Common myeloid progenitor, CD34-positive (primary cell): ENCODE measurements around the gene MSANTD3.

Experiments used
- CTCF ChIA-PET: fragments of 350-600 bp; sonication (Branson Sonifier 250); formaldehyde crosslinking; loops from one replicate; lab custom pipeline; 2021; ENCODE audit warnings: antibody characterized with exemption; lab: Charles Lee
- POLR2A ChIA-PET: fragments of 350-600 bp; sonication (Branson Sonifier 250); formaldehyde crosslinking; loops from one replicate; lab custom pipeline; 2021; ENCODE audit warnings: antibody characterized with exemption; lab: Charles Lee
- DNase-seq, 3 donors: peaks; one replicate each; pipeline versions ENCODE4 v3.0.0 to v3.0.0-alpha.2; 2013
- H3K27ac ChIP-seq, 2 experiments: 1 replicate in 1 of 2; 2 replicates in 1 of 2; pipeline ENCODE4 v1.7.0; 2013; ENCODE audit warnings: inconsistent platforms in 2 of 2, low read length in 2 of 2, mild to moderate bottlenecking in 2 of 2, low read depth in 1 of 2, moderate library complexity in 1 of 2; ENCODE audit not compliant: severe bottlenecking in 2 of 2, insufficient read depth in 1 of 2, poor library complexity in 1 of 2
- H3K27me3 ChIP-seq, 5 experiments: replicated peaks in 2 of 5; 1 replicate in 3 of 5; 2 replicates in 2 of 5; pipeline versions ENCODE4 v1.6.1 to v1.7.0; 2013; ENCODE audit warnings: low read length in 4 of 5, mild to moderate bottlenecking in 2 of 5, moderate library complexity in 2 of 5, inconsistent platforms in 1 of 5; ENCODE audit not compliant: insufficient read depth in 5 of 5, control insufficient read depth in 4 of 5
- H3K36me3 ChIP-seq, 4 experiments: 1 replicate in 2 of 4; 2 replicates in 2 of 4; pipeline versions ENCODE4 v1.6.1 to v1.7.0; 2013; ENCODE audit warnings: low read length in 3 of 4, control low read depth in 1 of 4, mild to moderate bottlenecking in 1 of 4; ENCODE audit not compliant: control insufficient read depth in 4 of 4, insufficient read depth in 4 of 4
- H3K4me1 ChIP-seq, 4 experiments: 1 replicate in 3 of 4; 2 replicates in 1 of 4; pipeline versions ENCODE4 v1.6.1 to v1.7.1; 2013; ENCODE audit warnings: low read length in 3 of 4, mild to moderate bottlenecking in 3 of 4, control low read depth in 1 of 4, inconsistent platforms in 1 of 4, moderate library complexity in 1 of 4; ENCODE audit not compliant: control insufficient read depth in 4 of 4, insufficient read depth in 4 of 4; ENCODE audit errors: control extremely low read depth in 1 of 4
- H3K4me3 ChIP-seq, 7 experiments: 1 replicate in 4 of 7; 2 replicates in 3 of 7; pipeline versions ENCODE4 v1.5.1 to v1.7.0; 2013; ENCODE audit warnings: mild to moderate bottlenecking in 7 of 7, low read length in 6 of 7, moderate library complexity in 6 of 7, inconsistent platforms in 2 of 7, low read depth in 2 of 7, control low read depth in 1 of 7; ENCODE audit not compliant: insufficient read depth in 4 of 7, control insufficient read depth in 1 of 7; ENCODE audit errors: extremely low read depth in 1 of 7
- H3K9me3 ChIP-seq, 5 experiments: 1 replicate in 4 of 5; 2 replicates in 1 of 5; pipeline versions ENCODE4 v1.6.1 to v1.7.1; 2013; ENCODE audit warnings: low read length in 4 of 5, mild to moderate bottlenecking in 2 of 5, inconsistent platforms in 1 of 5, low read depth in 1 of 5, moderate library complexity in 1 of 5; ENCODE audit not compliant: control insufficient read depth in 4 of 5, insufficient read depth in 2 of 5; ENCODE audit errors: control extremely low read depth in 1 of 5
- WGBS: methylation state at CpG from one replicate; pipeline ENCODE4 v1.1.5; 2013; ENCODE audit not compliant: insufficient coverage; 5-methylcytosine and 5-hydroxymethylcytosine counted together

MSANTD3 gene

DNA sequence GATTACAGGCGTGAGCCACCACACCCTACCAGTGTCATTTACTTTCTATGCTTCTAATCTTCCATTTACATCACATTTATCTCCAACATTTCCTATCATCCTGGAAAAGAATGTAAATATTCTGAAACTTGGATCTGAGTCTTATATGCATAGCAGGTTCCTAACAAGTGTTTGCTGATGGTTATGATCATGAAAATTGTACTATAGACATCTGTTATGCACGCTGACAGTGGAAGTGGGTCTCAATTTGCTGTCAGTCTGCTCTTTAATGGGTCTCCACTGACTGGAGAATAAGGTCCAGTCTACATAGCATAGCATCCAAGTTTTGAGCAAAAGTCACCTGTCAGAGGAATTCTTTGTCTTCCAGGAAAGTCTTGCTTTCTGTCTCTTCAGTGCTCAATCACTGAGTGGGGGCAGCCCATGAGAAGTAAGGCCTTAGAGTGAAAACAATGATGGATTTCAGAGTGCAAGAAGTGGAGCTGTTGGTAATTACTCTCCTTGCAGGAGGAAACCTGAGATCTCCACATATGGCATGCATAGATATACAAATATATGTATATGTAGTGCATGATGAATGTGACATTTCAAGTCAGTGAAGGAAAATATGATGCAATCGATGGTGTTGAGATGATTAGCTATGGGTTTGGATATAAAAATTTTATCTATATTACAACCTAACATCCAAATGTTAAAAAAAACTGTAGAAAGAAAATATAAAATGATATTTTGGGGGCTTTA lies 29.2 kb upstream of the MSANTD3 start:
- CTCF ChIA-PET, result interaction anchor here (1.0 to 1.4 kb wide), 2 partner anchors 13 to 21 kb away, joined by 3 to 4 read pairs; no protein-coding TSS in a partner anchor
- Histone ChIP-seq H3K4me1 (peaks cover 3 to 11% (median 4%) of the 10 kb centered on the region in 4 experiments), H3K4me3 (no peak overlapping the region), H3K36me3 (peaks cover 0 to 2% (median 1%) of the 10 kb centered on the region in 4 experiments), H3K9me3 (no peaks in the 10 kb centered on the region), H3K27ac (no peak overlapping the region), H3K27me3 (no peaks in the 10 kb centered on the region)
- 80% methylated on average over 1 of the region's 3 CpGs for WGBS
- POLR2A ChIA-PET, result no interaction called here
- no peak for DNase-seq

GRCh38 chr9:100401042-100401441 lies 25.9 kb upstream of the MSANTD3 start:
- H3K4me1 ChIP-seq, result no peaks in the 10 kb centered on the region
- H3K27me3 ChIP-seq, result no peaks in the 10 kb centered on the region
- no CpG with 5 or more reads among the region's 1 CpG for WGBS
- no peak for DNase-seq
- no peak overlapping the region for H3K27ac ChIP-seq
- H3K4me3 ChIP-seq, result no peak overlapping the region
- H3K36me3 ChIP-seq, result no peaks in the 10 kb centered on the region
- no peaks in the 10 kb centered on the region for H3K9me3 ChIP-seq
- ChIA-PET CTCF (interaction anchor here (0.6 to 1.4 kb wide), 2 partner anchors 18 to 21 kb away, joined by 3 to 4 read pairs; no protein-coding TSS in a partner anchor), POLR2A (no interaction called here)

DNA sequence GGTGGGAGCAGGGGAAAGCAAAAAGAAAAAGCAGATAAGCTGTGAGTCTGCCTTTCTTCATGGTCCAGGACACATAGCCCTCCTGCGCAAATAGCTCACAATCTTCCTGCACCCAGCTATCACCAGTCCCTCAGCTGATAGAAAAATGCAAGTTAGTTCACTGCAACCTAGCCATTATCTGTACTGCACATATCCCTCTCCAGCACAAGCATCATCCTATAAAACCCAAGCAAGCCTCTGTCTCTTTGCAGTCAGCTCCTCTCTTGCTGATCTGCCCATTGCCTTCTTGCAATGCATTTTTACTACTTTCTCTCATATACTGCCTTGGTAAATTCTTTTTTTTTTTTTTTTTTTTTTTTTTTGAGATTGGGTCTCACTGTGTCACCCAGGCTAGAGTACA lies 20.0 kb upstream of the MSANTD3 start:
- CTCF ChIA-PET, result interaction anchor here (0.7 to 1.8 kb wide), 6 partner anchors 12 to 82 kb away, joined by 3 to 5 read pairs (median 3); no protein-coding TSS in a partner anchor
- no peak for DNase-seq
- no CpG with 5 or more reads among the region's 1 CpG for WGBS
- POLR2A ChIA-PET, result interaction anchor here (0.6 kb wide), 1 partner anchor 43 kb away, joined by 3 read pairs; no protein-coding TSS in a partner anchor
- peaks cover under 1 to 11% (median 7%) of the 10 kb centered on the region in 4 experiments for H3K4me1 ChIP-seq
- no peaks in the 10 kb centered on the region for H3K36me3 ChIP-seq
- no peaks in the 10 kb centered on the region for H3K27me3 ChIP-seq
- H3K9me3 ChIP-seq, result no peaks in the 10 kb centered on the region
- no peak overlapping the region for H3K27ac ChIP-seq
- no peak overlapping the region for H3K4me3 ChIP-seq

GRCh38 chr9:100408546-100409175 lies 18.3 kb upstream of the MSANTD3 start:
- no peaks in the 10 kb centered on the region for H3K36me3 ChIP-seq
- DNase-seq, result peak in 2 of 3 donors; percentile 67 to 71
- no peak overlapping the region for H3K4me3 ChIP-seq
- no peaks in the 10 kb centered on the region for H3K27me3 ChIP-seq
- ChIA-PET CTCF (no interaction called here), POLR2A (no interaction called here)
- no peaks in the 10 kb centered on the region for H3K9me3 ChIP-seq
- no peak overlapping the region for H3K27ac ChIP-seq
- WGBS, result 51% methylated on average over 4 of the region's 5 CpGs
- peaks cover 2 to 14% (median 9%) of the 10 kb centered on the region in 4 experiments for H3K4me1 ChIP-seq

GRCh38 chr9:100409176-100409556 lies 17.8 kb upstream of the MSANTD3 start:
- Histone ChIP-seq H3K4me3 (no peak overlapping the region), H3K4me1 (peaks cover 2 to 14% (median 9%) of the 10 kb centered on the region in 4 experiments), H3K27ac (no peak overlapping the region), H3K9me3 (no peaks in the 10 kb centered on the region), H3K27me3 (no peaks in the 10 kb centered on the region), H3K36me3 (no peaks in the 10 kb centered on the region)
- no peak for DNase-seq
- ChIA-PET POLR2A (no interaction called here), CTCF (no interaction called here)
- WGBS, result 100% methylated on average over 1 of the region's 1 CpG

DNA sequence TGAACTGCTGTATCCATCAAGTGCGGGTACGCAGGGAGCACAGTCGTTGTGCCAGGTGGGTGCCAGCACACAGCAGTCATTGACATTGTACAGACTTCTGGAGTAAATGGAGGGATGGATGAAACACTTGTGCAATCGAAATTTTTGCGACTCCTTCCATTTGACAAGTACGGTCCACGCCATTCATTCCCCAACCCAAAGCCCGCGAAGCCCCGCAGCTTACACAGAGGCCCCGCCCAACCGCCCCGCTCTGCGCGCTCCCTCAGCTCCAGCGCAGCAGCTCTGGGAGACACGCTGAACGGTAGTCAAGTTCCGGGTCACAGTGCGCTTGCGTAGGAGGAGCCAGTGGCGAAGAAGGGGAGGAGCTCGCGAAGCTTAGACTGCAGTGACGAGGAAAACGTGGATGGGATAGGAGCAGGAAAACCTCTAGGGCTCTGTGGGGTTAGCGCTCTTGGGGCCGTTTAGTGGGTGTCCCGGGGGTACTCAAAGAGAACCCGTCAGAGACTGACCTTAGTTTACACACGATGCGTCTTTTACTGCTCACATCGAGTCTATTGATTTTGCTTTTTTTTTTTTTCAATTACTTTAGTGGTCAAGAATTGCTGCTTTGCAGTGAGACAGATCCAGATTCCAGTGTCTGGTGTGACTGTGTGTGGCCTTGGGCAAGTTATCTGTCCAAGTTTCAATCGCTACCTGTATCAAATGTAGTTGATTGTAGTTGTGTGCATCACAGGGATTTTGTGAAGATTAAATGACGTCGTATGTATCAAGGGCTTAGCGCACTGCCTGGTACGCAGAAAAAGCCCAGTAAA lies 15.3 kb upstream of the MSANTD3 start:
- CTCF ChIA-PET, result interaction anchor here (0.6 kb wide), 1 partner anchor 31 kb away, joined by 3 read pairs; no protein-coding TSS in a partner anchor

More for the DNA sequence above, 15.3 kb upstream of the MSANTD3 start:
- WGBS, result 20% methylated on average over 19 of the region's 38 CpGs
- Histone ChIP-seq H3K4me1 (peaks cover 2 to 14% (median 9%) of the 10 kb centered on the region in 4 experiments), H3K36me3 (no peaks in the 10 kb centered on the region), H3K27me3 (no peaks in the 10 kb centered on the region), H3K9me3 (no peaks in the 10 kb centered on the region), H3K27ac (no peak overlapping the region), H3K4me3 (peak overlapping the region; percentile 11 to 79 (median 71))
- DNase-seq, result peak; percentile 89 to 94 (median 92)
- POLR2A ChIA-PET, result interaction anchor here (0.7 kb wide), 1 partner anchor 15 kb away, joined by 3 read pairs; the partner anchor contains the start of gene MSANTD3
